ENCODE measurements around the gene TAB3. TPM values are rescaled to one million over a fixed set of nuclear protein-coding genes. Genes with fewer than 3 reads are reported as not detected.

TAB3 gene
- total and polyA plus RNA-seq, 2 of the 4 experiments (the other 2 are of a cell fraction) = 4.7 to 6.4 TPM

DNA sequence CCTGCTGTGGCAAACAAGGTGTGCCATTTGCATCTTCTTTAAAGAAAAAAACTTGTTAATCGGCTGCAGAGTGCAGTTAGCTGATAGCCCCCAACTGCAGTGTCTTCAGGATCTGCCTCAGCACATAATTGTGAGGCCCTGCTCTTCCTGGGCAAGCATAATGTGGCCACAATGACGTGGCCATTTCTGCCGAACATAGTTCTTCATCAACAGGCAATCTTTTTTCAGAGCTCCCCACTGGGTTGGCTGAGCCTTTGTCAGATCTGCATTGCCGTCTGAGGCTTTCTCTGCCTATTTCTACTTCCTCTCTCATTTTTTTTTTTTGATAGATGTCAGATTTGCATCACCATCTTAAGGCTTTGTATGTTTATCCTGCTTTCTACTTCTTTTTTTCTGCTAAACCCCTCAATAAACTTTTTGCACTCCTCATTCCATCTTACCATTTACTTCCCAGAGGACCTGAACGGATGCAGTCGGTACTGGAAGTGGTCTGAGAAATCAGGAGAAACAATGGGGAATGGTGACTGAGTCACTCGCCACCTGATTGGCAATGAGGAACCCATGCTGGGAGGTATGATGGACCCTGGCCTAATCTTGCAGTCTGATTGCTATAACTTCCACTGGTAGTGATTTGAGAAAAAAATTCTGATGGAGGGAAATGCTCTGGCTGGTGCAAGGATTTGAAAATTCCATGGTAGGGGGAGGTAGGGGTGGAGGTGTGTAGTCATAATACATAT is 21.2 kb upstream of the TAB3 start:
- intact Hi-C loops (cut with micrococcal nuclease) = no loop called here
- BruUV-seq (replicated peaks) = no TSS peak
- Histone ChIP-seq H3K9me1 (ENCODE audit: insufficient read depth, low read length) (no peaks in the 10 kb centered on the region), H3K9me3 (ENCODE audit: control insufficient read depth, insufficient read depth, low read length) (no peaks in the 10 kb centered on the region), H2AFZ (replicated peaks; ENCODE audit: low read length, poor library complexity) (no peak overlapping the region), H4K91ac (ENCODE audit: insufficient read depth, low read depth, low read length) (no peak overlapping the region), H3K36me3 (ENCODE audit: control insufficient read depth, insufficient read depth, low read length) (no peaks in the 10 kb centered on the region), H3K27me3 (ENCODE audit: control insufficient read depth, insufficient read depth, low read length) (no peaks in the 10 kb centered on the region), H3K56ac (ENCODE audit: extremely low read depth, insufficient read depth, low read length) (no peak overlapping the region), H3K14ac (replicated peaks; ENCODE audit: low read depth, low read length) (no peak overlapping the region), H2BK120ac (ENCODE audit: low read depth, low read length) (no peak overlapping the region), H2BK5ac (ENCODE audit: low read depth, low read length, poor library complexity, severe bottlenecking) (no peak overlapping the region), H3K4me3 (ENCODE audit: insufficient read depth, low read depth, low read length) (no peak overlapping the region), H2AK5ac (ENCODE audit: low read depth, low read length) (no peak overlapping the region), H4K20me1 (ENCODE audit: insufficient read depth, low read length) (no peaks in the 10 kb centered on the region), H4K5ac (ENCODE audit: low read depth, low read length) (peak overlapping the region; percentile 23; the same call in 1 of the 2 replicates), H4K8ac (ENCODE audit: low read depth in 2 of 2, low read length in 2 of 2) (no peak overlapping the region), H3K4me2 (ENCODE audit: low read depth, low read length) (no peak overlapping the region), H3K4ac (ENCODE audit: low read depth, low read length) (no peak overlapping the region), H2AK9ac (replicated peaks; ENCODE audit: low read depth, low read length, poor library complexity) (no peak overlapping the region), H3K4me1 (ENCODE audit: control insufficient read depth, insufficient read depth, low read length) (no peaks in the 10 kb centered on the region), H2BK20ac (ENCODE audit: low read depth, low read length) (no peak overlapping the region), H3K18ac (ENCODE audit: low read depth, low read length) (no peak overlapping the region), H3K27ac (ENCODE audit: insufficient read depth, low read length) (no peak overlapping the region), H3K79me1 (ENCODE audit: low read depth in 1 of 2, low read length in 2 of 2) (no peaks in the 10 kb centered on the region), H3K23ac (ENCODE audit: low read depth, low read length) (no peak overlapping the region), H2BK15ac (ENCODE audit: low read depth, low read length) (no peak overlapping the region), H3K9ac (ENCODE audit: low read depth, low read length) (no peak overlapping the region)
- dilution Hi-C loops (cut with HindIII; ENCODE audit: low sequenced_read_pairs, unreplicated experiment) = no loop called here
- in situ Hi-C loops (cut with MboI; ENCODE audit: low sequenced_read_pairs) = no loop called here
- TF ChIP-seq, protein P1, sequence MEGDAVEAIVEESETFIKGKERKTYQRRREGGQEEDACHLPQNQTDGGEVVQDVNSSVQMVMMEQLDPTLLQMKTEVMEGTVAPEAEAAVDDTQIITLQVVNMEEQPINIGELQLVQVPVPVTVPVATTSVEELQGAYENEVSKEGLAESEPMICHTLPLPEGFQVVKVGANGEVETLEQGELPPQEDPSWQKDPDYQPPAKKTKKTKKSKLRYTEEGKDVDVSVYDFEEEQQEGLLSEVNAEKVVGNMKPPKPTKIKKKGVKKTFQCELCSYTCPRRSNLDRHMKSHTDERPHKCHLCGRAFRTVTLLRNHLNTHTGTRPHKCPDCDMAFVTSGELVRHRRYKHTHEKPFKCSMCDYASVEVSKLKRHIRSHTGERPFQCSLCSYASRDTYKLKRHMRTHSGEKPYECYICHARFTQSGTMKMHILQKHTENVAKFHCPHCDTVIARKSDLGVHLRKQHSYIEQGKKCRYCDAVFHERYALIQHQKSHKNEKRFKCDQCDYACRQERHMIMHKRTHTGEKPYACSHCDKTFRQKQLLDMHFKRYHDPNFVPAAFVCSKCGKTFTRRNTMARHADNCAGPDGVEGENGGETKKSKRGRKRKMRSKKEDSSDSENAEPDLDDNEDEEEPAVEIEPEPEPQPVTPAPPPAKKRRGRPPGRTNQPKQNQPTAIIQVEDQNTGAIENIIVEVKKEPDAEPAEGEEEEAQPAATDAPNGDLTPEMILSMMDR (conservative IDR thresholded peaks at IDR 0.05; ENCODE audit: low read depth, low read length) = no peak
- TF ChIP-seq CEBPB (IDR thresholded peaks at IDR 0.05; ENCODE audit: low read depth, low read length) (no peak), MAZ (IDR thresholded peaks at IDR 0.05; ENCODE audit: borderline replicate concordance, low read depth, low read length) (no peak), MAFK (IDR thresholded peaks at IDR 0.05; ENCODE audit: low read depth, low read length) (no peak), FOS (IDR thresholded peaks at IDR 0.05; ENCODE audit: low read depth, low read length) (no peak), RCOR1 (IDR thresholded peaks at IDR 0.05; ENCODE audit: insufficient replicate concordance, low read length) (no peak), RFX5 (IDR thresholded peaks at IDR 0.05; ENCODE audit: low read depth, low read length) (no peak), RAD21 (IDR thresholded peaks at IDR 0.05; ENCODE audit: low read length) (no peak), BHLHE40 (IDR thresholded peaks at IDR 0.05; ENCODE audit: low read depth, low read length) (no peak), POLR2A (IDR thresholded peaks at IDR 0.05; ENCODE audit: low read depth, low read length) (no peak)
- TF ChIP-seq, protein P2, sequence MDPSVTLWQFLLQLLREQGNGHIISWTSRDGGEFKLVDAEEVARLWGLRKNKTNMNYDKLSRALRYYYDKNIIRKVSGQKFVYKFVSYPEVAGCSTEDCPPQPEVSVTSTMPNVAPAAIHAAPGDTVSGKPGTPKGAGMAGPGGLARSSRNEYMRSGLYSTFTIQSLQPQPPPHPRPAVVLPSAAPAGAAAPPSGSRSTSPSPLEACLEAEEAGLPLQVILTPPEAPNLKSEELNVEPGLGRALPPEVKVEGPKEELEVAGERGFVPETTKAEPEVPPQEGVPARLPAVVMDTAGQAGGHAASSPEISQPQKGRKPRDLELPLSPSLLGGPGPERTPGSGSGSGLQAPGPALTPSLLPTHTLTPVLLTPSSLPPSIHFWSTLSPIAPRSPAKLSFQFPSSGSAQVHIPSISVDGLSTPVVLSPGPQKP (IDR thresholded peaks at IDR 0.05; ENCODE audit: borderline replicate concordance, low read depth, low read length) = no peak
- TF ChIP-seq, protein P3, sequence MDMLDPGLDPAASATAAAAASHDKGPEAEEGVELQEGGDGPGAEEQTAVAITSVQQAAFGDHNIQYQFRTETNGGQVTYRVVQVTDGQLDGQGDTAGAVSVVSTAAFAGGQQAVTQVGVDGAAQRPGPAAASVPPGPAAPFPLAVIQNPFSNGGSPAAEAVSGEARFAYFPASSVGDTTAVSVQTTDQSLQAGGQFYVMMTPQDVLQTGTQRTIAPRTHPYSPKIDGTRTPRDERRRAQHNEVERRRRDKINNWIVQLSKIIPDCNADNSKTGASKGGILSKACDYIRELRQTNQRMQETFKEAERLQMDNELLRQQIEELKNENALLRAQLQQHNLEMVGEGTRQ (IDR thresholded peaks at IDR 0.05; ENCODE audit: low read depth, low read length) = no peak
- ChIA-PET POLR2A (ENCODE audit: unreplicated experiment) (no interaction called here), CTCF (no interaction called here)
- no peak for ATAC-seq (ENCODE audit: low read depth)
- DNase-seq = peak; percentile 42
- WGBS, 2 experiments (ENCODE audit: extremely low coverage in 2 of 2, insufficient read length in 1 of 2) = 80% methylated on average over 1 of the region's 7 CpGs; no CpG with 5 or more reads in 1 of the 2 experiments

All from IMR-90 (cell line).